GM12878 (cell line): ENCODE results near the gene MANBA. TPM values are rescaled to one million over a fixed set of nuclear protein-coding genes. Genes with fewer than 3 reads are reported as not detected.

Experiments used
- ATAC-seq: fragments of 200-7000 bp; cut with Tn5 transposase; 3 replicates; pipeline ENCODE4 v1.9.1; 2020; ENCODE audit warnings: mild to moderate bottlenecking, moderate library complexity
- BruUV-seq: library from RNA; stranded (reverse); fragments of 400-500 nt; replicated peaks from 2 replicates; lab custom pipeline; 2021; lab: Mats Ljungman, UMichigan
- CTCF ChIA-PET: fragments of 300-600 bp; sonication (Branson Sonifier 250); formaldehyde crosslinking; extraction: SDS; loops from one replicate; lab custom pipeline; 2021; ENCODE audit warnings: inconsistent platforms; lab: Yijun Ruan, JAX
- POLR2A ChIA-PET: fragments of 350-600 bp; formaldehyde crosslinking; extraction: SDS; loops from one replicate; lab custom pipeline; 2021; ENCODE audit warnings: inconsistent platforms; lab: Charles Lee
- RAD21 ChIA-PET: fragments of 300-600 bp; sonication (Branson Sonifier 250); formaldehyde crosslinking; loops from one replicate; lab custom pipeline; 2023; ENCODE audit warnings: antibody characterized with exemption; ENCODE audit not compliant: unreplicated experiment; lab: Charles Lee
- SMC1A ChIA-PET: fragments of 300-600 bp; sonication (Branson Sonifier 250); formaldehyde crosslinking; loops from one replicate; lab custom pipeline; 2023; ENCODE audit not compliant: unreplicated experiment, uncharacterized antibody; lab: Charles Lee
- DNase-seq: peaks from one replicate; pipeline ENCODE4 v3.0.0-alpha.2; 2011; ENCODE audit warnings: low read depth, low spot score
- FAIRE-seq: peaks from 3 replicates; lab custom pipeline; 2011; peaks lifted over from hg19 to GRCh38; lab: Jason Lieb, UNC
- H2AFZ ChIP-seq: 2 replicates; pipeline ENCODE4 v1.6.0; 2011; ENCODE audit warnings: low read depth, low read length, control low read depth; ENCODE audit not compliant: control insufficient read depth
- H3K27ac ChIP-seq: 2 replicates; pipeline ENCODE4 v1.5.1; 2011; ENCODE audit warnings: control low read depth; ENCODE audit not compliant: control insufficient read depth, insufficient read depth
- H3K27me3 ChIP-seq, 2 experiments: replicated peaks in 1 of 2; 2 replicates each; pipeline versions ENCODE4 v1.6.0 to v1.6.1; 2011; ENCODE audit warnings: low read length in 1 of 2; ENCODE audit not compliant: control insufficient read depth in 2 of 2, insufficient read depth in 2 of 2
- H3K36me3 ChIP-seq, 2 experiments: 2 replicates each; pipeline ENCODE4 v1.5.1; 2011; ENCODE audit warnings: low read length in 1 of 2; ENCODE audit not compliant: control insufficient read depth in 2 of 2, insufficient read depth in 2 of 2
- H3K4me1 ChIP-seq: 2 replicates; pipeline ENCODE4 v1.6.1; 2011; ENCODE audit warnings: mild to moderate bottlenecking, low read length, moderate library complexity, mixed read lengths; ENCODE audit not compliant: control insufficient read depth, insufficient read depth
- H3K4me2 ChIP-seq: 2 replicates; pipeline ENCODE4 v1.6.0; 2011; ENCODE audit warnings: control low read depth; ENCODE audit not compliant: control insufficient read depth, insufficient read depth
- H3K4me3 ChIP-seq: fragments of 200-600 bp; sonication (generic); 2 replicates; pipeline ENCODE4 v1.5.1; 2016
- H3K79me2 ChIP-seq: 2 replicates; pipeline ENCODE4 v1.6.0; 2011; ENCODE audit warnings: low read length; ENCODE audit not compliant: control insufficient read depth, insufficient read depth
- H3K9ac ChIP-seq: 2 replicates; pipeline ENCODE4 v1.8.0; 2011; ENCODE audit warnings: low read length, control low read depth, mixed read lengths; ENCODE audit not compliant: control insufficient read depth, insufficient read depth
- H3K9me3 ChIP-seq: replicated peaks from 3 replicates; pipeline ENCODE4 v1.5.1; 2011; ENCODE audit warnings: mild to moderate bottlenecking, low read length; ENCODE audit not compliant: control insufficient read depth, insufficient read depth
- H4K20me1 ChIP-seq: 2 replicates; pipeline ENCODE4 v1.6.0; 2011; ENCODE audit not compliant: control insufficient read depth, insufficient read depth
- BRCA1 ChIP-seq: IDR thresholded peaks from 2 replicates; pipeline ENCODE4 v1.6.1; 2011; ENCODE audit warnings: low read depth, low read length, improper control_type of control experiment
- CBX5 ChIP-seq: sonication (generic); IDR thresholded peaks from 2 replicates; pipeline ENCODE4 v1.6.1; 2016; ENCODE audit warnings: low read depth, moderate library complexity, mild to moderate bottlenecking, inconsistent platforms
- EED ChIP-seq: sonication (generic); IDR thresholded peaks from 2 replicates; pipeline ENCODE4 v1.6.1; 2016; ENCODE audit warnings: antibody characterized with exemption, low read depth
- FOXM1 ChIP-seq: IDR thresholded peaks from 2 replicates; pipeline ENCODE4 v1.6.1; 2012; ENCODE audit warnings: low read depth, mild to moderate bottlenecking, inconsistent platforms, low read length, moderate library complexity
- IRF5 ChIP-seq: fragments of 450-650 bp; IDR thresholded peaks from 2 replicates; pipeline ENCODE4 v1.6.1; 2017; ENCODE audit warnings: borderline replicate concordance
- KAT2A ChIP-seq: conservative IDR thresholded peaks from 2 replicates; pipeline ENCODE4 v1.6.1; 2011; ENCODE audit warnings: low read depth, low read length; ENCODE audit not compliant: control insufficient read depth
- KDM1A ChIP-seq: fragments of 200-600 bp; sonication (generic); IDR thresholded peaks from 2 replicates; pipeline ENCODE4 v1.6.1; 2016; ENCODE audit warnings: borderline replicate concordance
- MEF2A ChIP-seq: IDR thresholded peaks from 2 replicates; pipeline ENCODE4 v1.6.1; 2011; ENCODE audit warnings: low read depth, mild to moderate bottlenecking, low read length, moderate library complexity; ENCODE audit not compliant: insufficient read depth
- NFYB ChIP-seq: IDR thresholded peaks from 2 replicates; pipeline ENCODE4 v1.6.1; 2011; ENCODE audit warnings: low read depth, mild to moderate bottlenecking, low read length, improper control_type of control experiment, moderate library complexity; ENCODE audit not compliant: insufficient read depth
- NR2C2 ChIP-seq: IDR thresholded peaks from 2 replicates; pipeline ENCODE4 v1.6.1; 2011; ENCODE audit warnings: borderline replicate concordance, low read depth; ENCODE audit not compliant: control insufficient read depth, insufficient read length
- POLR2AphosphoS5 ChIP-seq: IDR thresholded peaks from 2 replicates; pipeline ENCODE4 v1.6.1; 2011; ENCODE audit warnings: mild to moderate bottlenecking, low read length, inconsistent platforms
- RAD21 ChIP-seq: IDR thresholded peaks from 2 replicates; pipeline ENCODE4 v1.6.1; 2011; ENCODE audit warnings: mild to moderate bottlenecking, low read depth, low read length, moderate library complexity; ENCODE audit not compliant: insufficient read depth
- RFX5 ChIP-seq: IDR thresholded peaks from 2 replicates; pipeline ENCODE4 v1.6.1; 2011; ENCODE audit warnings: low read depth, low read length, improper control_type of control experiment
- SMAD1 ChIP-seq: fragments of 450-650 bp; IDR thresholded peaks from 2 replicates; pipeline ENCODE4 v1.6.1; 2018; ENCODE audit warnings: mild to moderate bottlenecking, low read depth; ENCODE audit not compliant: partially characterized antibody
- SPI1 ChIP-seq: IDR thresholded peaks from 2 replicates; pipeline ENCODE4 v1.6.1; 2011; ENCODE audit warnings: low read depth, mild to moderate bottlenecking, low read length, moderate library complexity, borderline replicate concordance; ENCODE audit not compliant: insufficient read depth
- TCF12 ChIP-seq: IDR thresholded peaks from 2 replicates; pipeline ENCODE4 v1.6.1; 2011; ENCODE audit warnings: low read depth, mild to moderate bottlenecking, low read length
- ZNF24 ChIP-seq: fragments of 450-650 bp; IDR thresholded peaks from 2 replicates; pipeline ENCODE4 v1.6.1; 2017; ENCODE audit warnings: antibody characterized with exemption, mild to moderate bottlenecking
- ZNF384 ChIP-seq: IDR thresholded peaks from 2 replicates; pipeline ENCODE4 v1.6.1; 2012; ENCODE audit warnings: low read depth, mild to moderate bottlenecking, low read length, improper control_type of control experiment, borderline replicate concordance
- WGBS: methylation state at CpG from one replicate; pipeline ENCODE4 v1.1.6; 2016; ENCODE audit warnings: low lambda C conversion rate; ENCODE audit not compliant: insufficient replicate concordance, insufficient coverage; ENCODE audit errors: missing lambda C conversion rate; 5-methylcytosine and 5-hydroxymethylcytosine counted together
- in situ Hi-C: fragments of 300-500 bp; cut with MboI; formaldehyde crosslinking; loops from 9 replicates; pipeline ENCODE4 v1.14.3; 2018; ENCODE audit warnings: mixed read lengths
- intact Hi-C: fragments of 100-400 bp; cut with micrococcal nuclease; formaldehyde crosslinking; loops from one replicate; pipeline ENCODE4 v1.14.2; 2022; ENCODE audit not compliant: unreplicated experiment
- polyA plus RNA-seq, 11 experiments: library from polyadenylated mRNA; depleted of rRNA in 4 of 11; unstranded in 6 of 11; stranded (reverse) in 5 of 11; fragments of >200 nt; fragmentation: Nextera tagmentation in 4 of 11; fragmentation: Illumina TruSeq in 1 of 11; extraction: Ambion mirVana in 4 of 11; extraction: Trizol in 1 of 11; gene quantifications; 1 replicate in 1 of 11; 2 replicates in 10 of 11; pipeline versions ENCODE4 v1.2.1 to v1.2.3, GENCODE V29; 2011 to 2016; ENCODE audit warnings: inconsistent platforms in 2 of 11, missing spikeins in 2 of 11, low read depth in 1 of 11
- total RNA-seq, 4 experiments: library from RNA; depleted of rRNA in 3 of 4; stranded (reverse); fragments of >200 nt in 3 of 4; fragmentation: Illumina TruSeq in 1 of 4; extraction: Trizol in 1 of 4; gene quantifications; 2 replicates each; pipeline versions ENCODE4 v1.2.1 to v1.2.3, GENCODE V29; 2013 to 2021

Gene MANBA
- total and polyA plus RNA-seq, 10 of the 15 experiments (the other 5 are each of a cell fraction or from before 2014, with no cell fraction given), result 3.8 to 19.0 (median 12.5) TPM

GRCh38 chr4:102787096-102787881, 26.5 kb upstream of the MANBA start:
- 90% methylated on average over 7 of the region's 7 CpGs for WGBS
- H3K79me2 ChIP-seq, result no peaks in the 10 kb centered on the region
- peaks cover 0 to 9% of the 10 kb centered on the region in 2 experiments; a peak in 1 of 4 replicates for H3K36me3 ChIP-seq
- H2AFZ ChIP-seq, result no peak overlapping the region
- DNase-seq, result no peak
- H4K20me1 ChIP-seq, result no peaks in the 10 kb centered on the region
- H3K9ac ChIP-seq, result no peak overlapping the region
- RAD21 ChIA-PET, result no interaction called here
- H3K27me3 ChIP-seq, result no peaks in the 10 kb centered on the region
- H3K9me3 ChIP-seq, result no peaks in the 10 kb centered on the region; the same call in 1 of the 3 replicates
- ATAC-seq, result no peak; the same call in 2 of the 3 replicates
- in situ Hi-C loops, result no loop called here
- H3K27ac ChIP-seq, result no peak overlapping the region
- TF ChIP-seq FOXM1 (no peak), NR2C2 (no peak), KAT2A (no peak), TCF12 (no peak), ZNF24 (no peak), POLR2AphosphoS5 (no peak), BRCA1 (no peak), MEF2A (no peak), SPI1 (no peak), RAD21 (no peak), SMAD1 (no peak), EED (no peak), IRF5 (no peak), NFYB (no peak), RFX5 (no peak), CBX5 (no peak), ZNF384 (no peak), KDM1A (no peak)
- no peak for FAIRE-seq
- CTCF ChIA-PET, result no interaction called here
- BruUV-seq, result no TSS peak
- SMC1A ChIA-PET, result no interaction called here
- POLR2A ChIA-PET, result no interaction called here
- no peaks in the 10 kb centered on the region for H3K4me1 ChIP-seq
- intact Hi-C loops, result no loop called here
- H3K4me2 ChIP-seq, result no peak overlapping the region
- H3K4me3 ChIP-seq, result no peak overlapping the region
